Karpas-422 (cell line): Measurements from ENCODE around the gene ENSA. TPM values are rescaled to one million over a fixed set of nuclear protein-coding genes. Genes with fewer than 3 reads are reported as not detected.
"Not testable (repeated sequence)": the region's sequence is repeated elsewhere in the genome, so short reads cannot be mapped to it uniquely, and the experiment has no call there.

Experiments used
- DNase-seq: peaks from one replicate; pipeline ENCODE4 v3.0.0-alpha.2; 2015
- H2AFZ ChIP-seq: fragments of 200-600 bp; sonication (generic); 2 replicates; pipeline ENCODE4 v1.6.1; 2014; ENCODE audit warnings: antibody characterized with exemption, low read length, mixed read lengths
- H3K27ac ChIP-seq: fragments of 200-600 bp; sonication (generic); 2 replicates; pipeline ENCODE4 v1.5.1; 2014; ENCODE audit warnings: mild to moderate bottlenecking, low read length, moderate library complexity
- H3K27me3 ChIP-seq: fragments of 200-600 bp; sonication (generic); 2 replicates; pipeline ENCODE4 v1.6.1; 2014; ENCODE audit warnings: low read length, mixed read lengths
- H3K36me3 ChIP-seq: fragments of 200-600 bp; sonication (generic); 2 replicates; pipeline ENCODE4 v1.6.1; 2014; ENCODE audit warnings: low read length, mixed read lengths; ENCODE audit not compliant: insufficient read depth
- H3K4me1 ChIP-seq: fragments of 200-600 bp; sonication (generic); 2 replicates; pipeline ENCODE4 v1.6.1; 2014; ENCODE audit warnings: mild to moderate bottlenecking, low read length, mixed read lengths
- H3K4me2 ChIP-seq: fragments of 200-600 bp; sonication (generic); 2 replicates; pipeline ENCODE4 v1.6.1; 2014; ENCODE audit warnings: low read length, low read depth, mild to moderate bottlenecking; ENCODE audit not compliant: poor library complexity, severe bottlenecking
- H3K4me3 ChIP-seq: fragments of 200-600 bp; sonication (generic); 2 replicates; pipeline ENCODE4 v1.5.1; 2014; ENCODE audit warnings: mild to moderate bottlenecking, antibody characterized with exemption, low read length, mixed read lengths
- H3K79me2 ChIP-seq: fragments of 200-600 bp; sonication (generic); 2 replicates; pipeline ENCODE4 v1.6.1; 2014; ENCODE audit warnings: mild to moderate bottlenecking, low read length, mixed read lengths
- H3K9ac ChIP-seq: fragments of 200-600 bp; sonication (generic); 2 replicates; pipeline ENCODE4 v1.6.0; 2014; ENCODE audit warnings: low read length
- H3K9me2 ChIP-seq: fragments of 200-600 bp; sonication (generic), shearing (Covaris generic); replicated peaks from 2 replicates; pipeline ENCODE4 v1.6.0; 2014; ENCODE audit warnings: mild to moderate bottlenecking, low read length, moderate library complexity; ENCODE audit not compliant: insufficient read depth
- H3K9me3 ChIP-seq: fragments of 300-700, 200-600 bp; sonication (generic); 2 replicates; pipeline ENCODE4 v1.6.1; 2014; ENCODE audit warnings: low read length, mixed read lengths
- H4K20me1 ChIP-seq: fragments of 200-600 bp; sonication (generic); 2 replicates; pipeline ENCODE4 v1.6.1; 2014; ENCODE audit warnings: mild to moderate bottlenecking, antibody characterized with exemption, low read length, low read depth; ENCODE audit not compliant: insufficient read depth
- total RNA-seq: library from RNA; depleted of rRNA; stranded (reverse); fragments of >200 nt; shearing (Covaris generic); gene quantifications from 2 replicates; pipeline ENCODE4 v1.2.3, GENCODE V29; 2014; ENCODE audit warnings: low replicate concordance; rRNA removed

Gene ENSA
- total RNA-seq, result 113 and 121 TPM in 2 replicates

GRCh38 chr1:150629115-150629928 is at the start of gene ENSA:
ENSA (minus strand) TSS chr1:150629612; CDS start chr1:150629470, 142 bp downstream.
- Histone ChIP-seq H3K79me2 (peaks cover 41% of the 10 kb centered on the region), H3K4me3 (peak within 1 kb of the TSS; percentile 73), H3K36me3 (peaks cover 19% of the 10 kb centered on the region), H3K9me3 (no peaks in the 10 kb centered on the region), H4K20me1 (no peaks in the 10 kb centered on the region; the same call in 1 of the 2 replicates), H3K9me2 (no peaks in the 10 kb centered on the region), H3K4me2 (peak within 1 kb of the TSS; percentile 92), H3K4me1 (peaks cover 57% of the 10 kb centered on the region), H3K27ac (peak within 1 kb of the TSS; percentile 74), H3K9ac (peak within 1 kb of the TSS; percentile 78), H2AFZ (no peak within 1 kb of the TSS), H3K27me3 (no peaks in the 10 kb centered on the region)
- DNase-seq, result peak; percentile 99

- H2AFZ ChIP-seq, result no peak overlapping the region
- peaks cover 49% of the 10 kb centered on the region for H3K79me2 ChIP-seq
- H3K36me3 ChIP-seq, result peaks cover 3% of the 10 kb centered on the region; the same call in 1 of the 2 replicates
- H3K9me2 ChIP-seq, result no peaks in the 10 kb centered on the region
- peaks cover 3% of the 10 kb centered on the region for H3K4me1 ChIP-seq
- no peak overlapping the region for H3K9ac ChIP-seq
- H3K4me3 ChIP-seq, result no peak overlapping the region
- H3K4me2 ChIP-seq, result no peak overlapping the region
- no peak for DNase-seq
- no peaks in the 10 kb centered on the region for H3K27me3 ChIP-seq
- H3K9me3 ChIP-seq, result no peaks in the 10 kb centered on the region
- H4K20me1 ChIP-seq, result no peaks in the 10 kb centered on the region
- no peak overlapping the region for H3K27ac ChIP-seq
Measured at GRCh38 chr1:150678988-150679387, 49.6 kb upstream of the ENSA start.

GRCh38 chr1:150674881-150675280 is 45.5 kb upstream of the ENSA start:
- Histone ChIP-seq H3K4me1 (no peaks in the 10 kb centered on the region), H3K4me2 (no peak overlapping the region), H3K9ac (no peak overlapping the region), H4K20me1 (no peaks in the 10 kb centered on the region), H3K27ac (no peak overlapping the region), H3K36me3 (0 out of 2 replicates have a peak, but pooled peaks cover 3% of the 10 kb centered on the region), H3K27me3 (no peaks in the 10 kb centered on the region), H3K9me3 (no peaks in the 10 kb centered on the region), H2AFZ (no peak overlapping the region), H3K79me2 (peaks cover 55% of the 10 kb centered on the region), H3K9me2 (no peaks in the 10 kb centered on the region), H3K4me3 (no peak overlapping the region)
- no peak for DNase-seq

GRCh38 chr1:150663321-150663720 is 33.9 kb upstream of the ENSA start:
- Histone ChIP-seq H2AFZ (no peak overlapping the region), H3K27me3 (no peaks in the 10 kb centered on the region), H3K4me2 (no peak overlapping the region), H3K9ac (no peak overlapping the region), H3K4me1 (no peaks in the 10 kb centered on the region), H4K20me1 (no peaks in the 10 kb centered on the region), H3K9me3 (no peaks in the 10 kb centered on the region), H3K27ac (no peak overlapping the region), H3K9me2 (no peaks in the 10 kb centered on the region), H3K4me3 (no peak overlapping the region), H3K36me3 (peaks cover 25% of the 10 kb centered on the region), H3K79me2 (peaks cover 3% of the 10 kb centered on the region)
- DNase-seq, result no peak

- no peaks in the 10 kb centered on the region for H4K20me1 ChIP-seq
- no peak overlapping the region for H3K9ac ChIP-seq
- H3K36me3 ChIP-seq, result peaks cover 25% of the 10 kb centered on the region
- H3K9me2 ChIP-seq, result no peaks in the 10 kb centered on the region
- H2AFZ ChIP-seq, result no peak overlapping the region
- no peak overlapping the region for H3K4me3 ChIP-seq
- no peaks in the 10 kb centered on the region; the same call in 1 of the 2 replicates for H3K79me2 ChIP-seq
- H3K27ac ChIP-seq, result no peak overlapping the region
- H3K9me3 ChIP-seq, result no peaks in the 10 kb centered on the region
- no peak overlapping the region for H3K4me2 ChIP-seq
- no peaks in the 10 kb centered on the region for H3K27me3 ChIP-seq
- DNase-seq, result no peak
- H3K4me1 ChIP-seq, result no peaks in the 10 kb centered on the region
Measured at GRCh38 chr1:150662811-150663210, 33.4 kb upstream of the ENSA start.

GRCh38 chr1:150661156-150661555 is 31.7 kb upstream of the ENSA start:
- Histone ChIP-seq H3K79me2 (no peaks in the 10 kb centered on the region), H3K9me2 (no peaks in the 10 kb centered on the region)

GRCh38 chr1:150660584-150660983 is 31.2 kb upstream of the ENSA start:
- H3K9me2 ChIP-seq, result no peaks in the 10 kb centered on the region

More at GRCh38 chr1:150661156-150661555, 31.7 kb upstream of the ENSA start:
- no peak for DNase-seq
- no peak overlapping the region for H2AFZ ChIP-seq
- no peaks in the 10 kb centered on the region for H4K20me1 ChIP-seq
- no peak overlapping the region for H3K4me2 ChIP-seq
- H3K9me3 ChIP-seq, result no peaks in the 10 kb centered on the region
- H3K27me3 ChIP-seq, result no peaks in the 10 kb centered on the region
- no peak overlapping the region for H3K27ac ChIP-seq
- no peaks in the 10 kb centered on the region for H3K4me1 ChIP-seq
- H3K4me3 ChIP-seq, result no peak overlapping the region
- no peak overlapping the region for H3K9ac ChIP-seq
- peaks cover 25% of the 10 kb centered on the region for H3K36me3 ChIP-seq

GRCh38 chr1:150657064-150657463 is 27.7 kb upstream of the ENSA start:
- not testable (repeated sequence) for H3K4me1 ChIP-seq, H2AFZ ChIP-seq, H3K9me2 ChIP-seq, DNase-seq, H3K79me2 ChIP-seq, H3K27ac ChIP-seq, H3K9me3 ChIP-seq, H3K4me2 ChIP-seq, H3K4me3 ChIP-seq, H4K20me1 ChIP-seq, H3K9ac ChIP-seq, H3K27me3 ChIP-seq
- H3K36me3 ChIP-seq, result peaks cover 19% of the 10 kb centered on the region

More at GRCh38 chr1:150660584-150660983, 31.2 kb upstream of the ENSA start:
- no peak overlapping the region for H3K4me2 ChIP-seq
- H3K27me3 ChIP-seq, result no peaks in the 10 kb centered on the region
- H4K20me1 ChIP-seq, result no peaks in the 10 kb centered on the region
- H3K9ac ChIP-seq, result no peak overlapping the region
- no peak for DNase-seq
- H3K27ac ChIP-seq, result no peak overlapping the region
- no peaks in the 10 kb centered on the region for H3K79me2 ChIP-seq
- H3K9me3 ChIP-seq, result no peaks in the 10 kb centered on the region
- H3K36me3 ChIP-seq, result peaks cover 25% of the 10 kb centered on the region
- H2AFZ ChIP-seq, result no peak overlapping the region
- H3K4me3 ChIP-seq, result no peak overlapping the region
- no peaks in the 10 kb centered on the region for H3K4me1 ChIP-seq
